K562 (cell line): Measurements from ENCODE around the gene CD4. TPM values are rescaled to one million over a fixed set of nuclear protein-coding genes. Genes with fewer than 3 reads are reported as not detected.
"Not testable (repeated sequence)": the region's sequence is repeated elsewhere in the genome, so short reads cannot be mapped to it uniquely, and the experiment has no call there.

ENCODE experiments used
- ATAC-seq: fragments of 200-7000 bp; cut with Tn5 transposase; 3 replicates; pipeline ENCODE4 v1.9.1; 2020; ENCODE audit warnings: moderate library complexity
- BruUV-seq: library from RNA; stranded (reverse); fragments of 400-500 nt; replicated peaks from 2 replicates; lab custom pipeline; 2021; lab: Mats Ljungman, UMichigan
- CTCF ChIA-PET: fragments of 300-600 bp; formaldehyde crosslinking; extraction: SDS; loops from one replicate; lab custom pipeline; 2021; ENCODE audit warnings: low intra/inter-chr PET ratio; lab: Yijun Ruan, JAX
- POLR2A ChIA-PET: fragments of 300-600, 350-650 bp; sonication (Branson Sonifier 250); formaldehyde crosslinking; extraction: SDS; loops from one replicate; lab custom pipeline; 2021; ENCODE audit warnings: antibody characterized with exemption, inconsistent platforms; lab: Yijun Ruan, JAX
- DNase-seq, 4 experiments: peaks; one replicate each; pipeline versions ENCODE4 v3.0.0 to v3.0.0-alpha.2; 2011 to 2018; ENCODE audit warnings: low spot score in 3 of 4, mixed read lengths in 3 of 4; ENCODE audit errors: extremely low read depth in 1 of 4
- FAIRE-seq: peaks from 2 replicates; lab custom pipeline; 2011; peaks lifted over from hg19 to GRCh38; lab: Jason Lieb, UNC
- H2AFZ ChIP-seq: 2 replicates; pipeline ENCODE4 v1.6.0; 2011; ENCODE audit warnings: low read depth, low read length, control low read depth, inconsistent platforms
- H3K27ac ChIP-seq: fragments of 200-600 bp; 3 replicates; pipeline ENCODE4 v1.8.0; 2011; ENCODE audit warnings: low read depth, mild to moderate bottlenecking, control low read depth, inconsistent platforms, low read length, moderate library complexity, mixed read lengths; ENCODE audit errors: extremely low read depth
- H3K27me3 ChIP-seq, 2 experiments: fragments of 300-600 bp in 1 of 2; 2 replicates in 1 of 2; 3 replicates in 1 of 2; pipeline versions ENCODE4 v1.6.0 to v1.8.0; 2011; ENCODE audit warnings: inconsistent platforms in 2 of 2, low read length in 2 of 2, mild to moderate bottlenecking in 1 of 2, mixed read lengths in 1 of 2, moderate library complexity in 1 of 2; ENCODE audit not compliant: control insufficient read depth in 2 of 2, insufficient read depth in 2 of 2
- H3K36me3 ChIP-seq: fragments of 300-600 bp; 3 replicates; pipeline ENCODE4 v1.8.0; 2011; ENCODE audit warnings: mild to moderate bottlenecking, low read length, inconsistent platforms; ENCODE audit not compliant: control insufficient read depth, insufficient read depth
- H3K4me1 ChIP-seq, 2 experiments: fragments of 200-600 bp in 1 of 2; replicated peaks in 1 of 2; 2 replicates in 1 of 2; 3 replicates in 1 of 2; pipeline versions ENCODE4 v1.5.1 to v1.8.0; 2011; ENCODE audit warnings: inconsistent platforms in 2 of 2, low read length in 2 of 2, mild to moderate bottlenecking in 1 of 2, mixed read lengths in 1 of 2, moderate library complexity in 1 of 2; ENCODE audit not compliant: control insufficient read depth in 2 of 2, insufficient read depth in 2 of 2
- H3K4me2 ChIP-seq: 2 replicates; pipeline ENCODE4 v1.6.1; 2011; ENCODE audit warnings: low read length, control low read depth, inconsistent platforms, mixed read lengths; ENCODE audit not compliant: insufficient read depth
- H3K4me3 ChIP-seq: fragments of 200-600 bp; sonication (generic), shearing (Covaris generic); 2 replicates; pipeline ENCODE4 v1.5.1; 2016; ENCODE audit warnings: control low read depth, inconsistent platforms
- H3K79me2 ChIP-seq: fragments of 200-600 bp; 3 replicates; pipeline ENCODE4 v1.8.0; 2011; ENCODE audit warnings: low read length, inconsistent platforms; ENCODE audit not compliant: control insufficient read depth, insufficient read depth
- H3K9ac ChIP-seq, 2 experiments: 2 replicates each; pipeline versions ENCODE4 v1.6.0 to v1.6.1; 2011; ENCODE audit warnings: low read depth in 2 of 2, low read length in 2 of 2, control low read depth in 1 of 2, inconsistent platforms in 1 of 2, mild to moderate bottlenecking in 1 of 2, mixed read lengths in 1 of 2; ENCODE audit not compliant: insufficient read depth in 1 of 2
- H3K9me1 ChIP-seq: one replicate; pipeline ENCODE4 v1.6.0; 2011; ENCODE audit warnings: inconsistent platforms, mild to moderate bottlenecking, low read length, moderate library complexity; ENCODE audit not compliant: control insufficient read depth, insufficient read depth
- H3K9me3 ChIP-seq: replicated peaks from 2 replicates; pipeline ENCODE4 v1.5.1; 2011; ENCODE audit warnings: low read depth, low read length, inconsistent platforms; ENCODE audit not compliant: control insufficient read depth, insufficient read depth
- H4K20me1 ChIP-seq: replicated peaks from 2 replicates; pipeline ENCODE4 v1.6.1; 2011; ENCODE audit warnings: low read length, inconsistent platforms, mixed read lengths; ENCODE audit not compliant: control insufficient read depth, insufficient read depth
- BHLHE40 ChIP-seq: IDR thresholded peaks from 2 replicates; pipeline ENCODE4 v1.6.1; 2011; ENCODE audit warnings: low read length, improper control_type of control experiment
- CGGBP1 ChIP-seq: fragments of 250-450 bp; sonication (Bioruptor Pico); IDR thresholded peaks from 2 replicates; pipeline ENCODE4 v1.9.0; 2021; ENCODE audit warnings: mild to moderate bottlenecking
- DMBX1 ChIP-seq: fragments of 250-450 bp; sonication (Bioruptor Pico); IDR thresholded peaks from 2 replicates; pipeline ENCODE4 v1.8.0; 2022; ENCODE audit warnings: inconsistent platforms, mild to moderate bottlenecking, moderate library complexity, borderline replicate concordance
- HNRNPH1 ChIP-seq: fragments of 200-400 bp; formaldehyde crosslinking; optimal IDR thresholded peaks from 2 replicates; pipeline ENCODE3; 2017; ENCODE audit warnings: low read depth, mild to moderate bottlenecking, low read length, moderate library complexity
- HNRNPL ChIP-seq: fragments of 200-400 bp; formaldehyde crosslinking; IDR thresholded peaks from 2 replicates; pipeline ENCODE4 v1.6.1; 2017; ENCODE audit warnings: low read depth, mild to moderate bottlenecking, low read length
- KDM5B ChIP-seq: fragments of 200-600 bp; sonication (generic); IDR thresholded peaks from 2 replicates; pipeline ENCODE4 v1.6.1; 2012; ENCODE audit warnings: low read depth, mild to moderate bottlenecking, moderate library complexity, low read length, control low read depth, inconsistent platforms; ENCODE audit not compliant: insufficient replicate concordance
- MAFK ChIP-seq: IDR thresholded peaks from 2 replicates; pipeline ENCODE4 v1.6.1; 2011; ENCODE audit warnings: low read length, improper control_type of control experiment
- PHB ChIP-seq: fragments of 250-450 bp; sonication (Bioruptor Pico); IDR thresholded peaks from 2 replicates; pipeline ENCODE4 v1.5.0; 2021
- PML ChIP-seq: IDR thresholded peaks from 2 replicates; pipeline ENCODE4 v1.6.1; 2012; ENCODE audit warnings: low read length, inconsistent platforms
- SIN3B ChIP-seq: fragments of 450-650 bp; IDR thresholded peaks from 2 replicates; pipeline ENCODE4 v1.6.1; 2017; ENCODE audit warnings: low read depth, mild to moderate bottlenecking, moderate library complexity
- U2AF2 ChIP-seq: fragments of 200-400 bp; formaldehyde crosslinking; optimal IDR thresholded peaks from 2 replicates; pipeline ENCODE3; 2017; ENCODE audit warnings: low read depth, mild to moderate bottlenecking, low read length
- WGBS: fragments of 100-300 bp; shearing (Covaris generic); methylation state at CpG from one replicate; pipeline ENCODE4 v1.1.6; 2016; ENCODE audit warnings: low coverage, mixed read lengths; ENCODE audit not compliant: insufficient coverage; ENCODE audit errors: missing lambda C conversion rate; 5-methylcytosine and 5-hydroxymethylcytosine counted together
- in situ Hi-C: fragments of 300-500 bp; cut with MboI; formaldehyde crosslinking; loops from 4 replicates; pipeline ENCODE4 v1.15.0; 2018; ENCODE audit warnings: inconsistent platforms, mixed read lengths
- intact Hi-C: fragments of 100-400 bp; cut with micrococcal nuclease; formaldehyde crosslinking; loops from 2 replicates; pipeline ENCODE4 v1.14.2; 2022
- polyA plus RNA-seq, 8 experiments: library from polyadenylated mRNA; depleted of rRNA in 4 of 8; stranded (reverse) in 5 of 8; unstranded in 3 of 8; fragments of >200 nt; fragmentation: Nextera tagmentation in 2 of 8; fragmentation: Illumina TruSeq in 1 of 8; extraction: Ambion mirVana in 2 of 8; extraction: Trizol in 1 of 8; gene quantifications; 2 replicates each; pipeline versions ENCODE4 v1.2.1 to v1.2.3, GENCODE V29; 2011 to 2014; ENCODE audit warnings: inconsistent platforms in 1 of 8, missing spikeins in 1 of 8
- total RNA-seq, 7 experiments: library from RNA; depleted of rRNA in 6 of 7; stranded (reverse); fragments of >200 nt in 6 of 7; fragmentation: Illumina TruSeq in 2 of 7; extraction: Trizol in 2 of 7; gene quantifications; 2 replicates each; pipeline versions ENCODE4 v1.2.1 to v1.2.3, GENCODE V29; 2011 to 2021; ENCODE audit warnings: low replicate concordance in 1 of 7

CD4 gene
- total and polyA plus RNA-seq, 9 of the 15 experiments (the other 6 are each of a cell fraction or from before 2014, with no cell fraction given) = 0.06 to 0.27 (median 0.09) TPM; not detected in 5

- Histone ChIP-seq H3K9ac (no peak overlapping the region; a peak in 1 of 4 replicates), H3K4me1 (peaks cover 14 to 23% of the 10 kb centered on the region in 2 experiments; a peak in 4 of 5 replicates), H3K27ac (no peak overlapping the region), H3K79me2 (peaks cover 19% of the 10 kb centered on the region), H3K36me3 (peaks cover 71% of the 10 kb centered on the region; the same call in 2 of the 3 replicates), H3K9me3 (no peaks in the 10 kb centered on the region), H3K9me1 (no peaks in the 10 kb centered on the region), H2AFZ (no peak overlapping the region), H4K20me1 (peaks cover 9% of the 10 kb centered on the region; the same call in 1 of the 2 replicates), H3K4me3 (no peak overlapping the region), H3K27me3 (no peaks in the 10 kb centered on the region), H3K4me2 (no peak overlapping the region)
- no TSS peak for BruUV-seq
- WGBS = 92% methylated on average over 7 of the region's 16 CpGs
- TF ChIP-seq SIN3B = no peak
- no peak for TF ChIP-seq KDM5B
- no peak for TF ChIP-seq BHLHE40
- no peak for TF ChIP-seq MAFK
- TF ChIP-seq U2AF2 = no peak
- no peak for TF ChIP-seq HNRNPL
- TF ChIP-seq DMBX1 (CRISPR knock-in tag) = no peak
- TF ChIP-seq CGGBP1 = no peak
- no peak for TF ChIP-seq PHB (CRISPR knock-in tag)
- no peak for TF ChIP-seq PML
- TF ChIP-seq HNRNPH1 = no peak
- POLR2A ChIA-PET = interaction anchor here (0.9 to 11.3 kb wide), 3 partner anchors 8 to 10 kb away, joined by 3 to 174 read pairs (median 4); partner anchors contain the start of genes CDCA3, SPSB2 and USP5
- DNase-seq (no peak), FAIRE-seq (no peak), ATAC-seq (no peak)
- CTCF ChIA-PET = no interaction called here
- in situ Hi-C loops (no loop called here), intact Hi-C loops (no loop called here)
Observed at GRCh38 chr12:6863586-6864321, 74.4 kb downstream of the CD4 start.

- H3K9ac ChIP-seq, H3K4me2 ChIP-seq, H3K9me3 ChIP-seq, DNase-seq, CTCF ChIA-PET, H3K4me3 ChIP-seq, H3K9me1 ChIP-seq, ATAC-seq, BruUV-seq, H2AFZ ChIP-seq, H3K27me3 ChIP-seq, H3K27ac ChIP-seq, FAIRE-seq: not testable (repeated sequence)
- Histone ChIP-seq H3K4me1 (peaks cover 26 to 35% of the 10 kb centered on the region in 2 experiments; a peak in 4 of 5 replicates), H3K36me3 (peaks cover 74% of the 10 kb centered on the region), H4K20me1 (peaks cover 24% of the 10 kb centered on the region), H3K79me2 (peaks cover 33% of the 10 kb centered on the region)
- 100% methylated on average over 3 of the region's 5 CpGs for WGBS
- in situ Hi-C loops (loop anchor here (5.0 kb wide), 1 partner anchor 77 kb away; the partner anchor contains the start of genes C12orf57 and RNU7-1), intact Hi-C loops (loop anchor here (5.0 kb wide), 1 partner anchor 77 kb away; the partner anchor contains the start of genes C12orf57 and RNU7-1)
- POLR2A ChIA-PET = interaction anchor here (0.6 to 11.3 kb wide), 6 partner anchors 12 to 253 kb away, joined by 3 to 174 read pairs (median 3); partner anchors contain the start of genes C12orf57, CDCA3, RNU7-1 and USP5
Observed at GRCh38 chr12:6865307-6865706, 76.0 kb downstream of the CD4 start.
